BJ (cell line): ENCODE results near the gene MYOF. TPM values are rescaled to one million over a fixed set of nuclear protein-coding genes. Genes with fewer than 3 reads are reported as not detected.
"Not testable (repeated sequence)": the region's sequence is repeated elsewhere in the genome, so short reads cannot be mapped to it uniquely, and the experiment has no call there.

Source experiments
- CTCF ChIA-PET: fragments of 350-600 bp; formaldehyde crosslinking; extraction: SDS; loops from one replicate; lab custom pipeline; 2021; ENCODE audit warnings: antibody characterized with exemption, inconsistent platforms; lab: Yijun Ruan, JAX
- POLR2A ChIA-PET: fragments of 300-600 bp; sonication (Branson Sonifier 250); formaldehyde crosslinking; extraction: SDS; loops from one replicate; lab custom pipeline; 2021; ENCODE audit warnings: antibody characterized with exemption; lab: Charles Lee
- DNase-seq: peaks from one replicate; pipeline ENCODE4 v3.0.0-alpha.2; 2011; ENCODE audit warnings: low read depth
- H3K27me3 ChIP-seq: 2 replicates; pipeline ENCODE4 v1.6.0; 2011; ENCODE audit warnings: low read length; ENCODE audit not compliant: control insufficient read depth, insufficient read depth
- H3K36me3 ChIP-seq: 2 replicates; pipeline ENCODE4 v1.5.1; 2011; ENCODE audit warnings: low read length; ENCODE audit not compliant: control insufficient read depth, insufficient read depth
- H3K4me3 ChIP-seq: 2 replicates; pipeline ENCODE4 v1.5.1; 2011; ENCODE audit warnings: low read depth, mild to moderate bottlenecking, control low read depth, low read length
- CTCF ChIP-seq: IDR thresholded peaks from 2 replicates; pipeline ENCODE4 v1.5.1; 2011; ENCODE audit warnings: low read depth, mild to moderate bottlenecking, control low read depth, inconsistent platforms, low read length, moderate library complexity; ENCODE audit not compliant: insufficient read depth
- polyA plus RNA-seq: library from polyadenylated mRNA; depleted of rRNA; stranded (reverse); fragments of >200 nt; gene quantifications from 2 replicates; pipeline ENCODE4 v1.2.3, GENCODE V29; 2011

MYOF gene
- polyA plus RNA-seq, 1 experiment, result 355 TPM

GRCh38 chr10:93468461-93469213, 13.5 kb downstream of the MYOF start:
- Histone ChIP-seq H3K27me3 (no peaks in the 10 kb centered on the region), H3K4me3 (no peak overlapping the region), H3K36me3 (peaks cover 5% of the 10 kb centered on the region)
- ChIA-PET POLR2A (interaction anchor here (0.7 to 0.8 kb wide), 2 partner anchors 10 to 122 kb away, joined by 3 read pairs; no protein-coding TSS in a partner anchor), CTCF (interaction anchor here (1.1 to 2.4 kb wide), 9 partner anchors 10 to 92 kb away, joined by 3 to 11 read pairs (median 5); partner anchors contain the start of gene MYOF)
- peak; percentile 90 for DNase-seq
- peak; percentile 20; the same call in 1 of the 2 replicates for TF ChIP-seq CTCF

GRCh38 chr10:93467635-93468034, 14.5 kb downstream of the MYOF start:
- CTCF ChIA-PET, result interaction anchor here (0.8 to 2.4 kb wide), 4 partner anchors 9 to 91 kb away, joined by 3 to 8 read pairs (median 4); partner anchors contain the start of gene MYOF
- H3K27me3 ChIP-seq, DNase-seq, H3K4me3 ChIP-seq, H3K36me3 ChIP-seq, POLR2A ChIA-PET: not testable (repeated sequence)

DNA sequence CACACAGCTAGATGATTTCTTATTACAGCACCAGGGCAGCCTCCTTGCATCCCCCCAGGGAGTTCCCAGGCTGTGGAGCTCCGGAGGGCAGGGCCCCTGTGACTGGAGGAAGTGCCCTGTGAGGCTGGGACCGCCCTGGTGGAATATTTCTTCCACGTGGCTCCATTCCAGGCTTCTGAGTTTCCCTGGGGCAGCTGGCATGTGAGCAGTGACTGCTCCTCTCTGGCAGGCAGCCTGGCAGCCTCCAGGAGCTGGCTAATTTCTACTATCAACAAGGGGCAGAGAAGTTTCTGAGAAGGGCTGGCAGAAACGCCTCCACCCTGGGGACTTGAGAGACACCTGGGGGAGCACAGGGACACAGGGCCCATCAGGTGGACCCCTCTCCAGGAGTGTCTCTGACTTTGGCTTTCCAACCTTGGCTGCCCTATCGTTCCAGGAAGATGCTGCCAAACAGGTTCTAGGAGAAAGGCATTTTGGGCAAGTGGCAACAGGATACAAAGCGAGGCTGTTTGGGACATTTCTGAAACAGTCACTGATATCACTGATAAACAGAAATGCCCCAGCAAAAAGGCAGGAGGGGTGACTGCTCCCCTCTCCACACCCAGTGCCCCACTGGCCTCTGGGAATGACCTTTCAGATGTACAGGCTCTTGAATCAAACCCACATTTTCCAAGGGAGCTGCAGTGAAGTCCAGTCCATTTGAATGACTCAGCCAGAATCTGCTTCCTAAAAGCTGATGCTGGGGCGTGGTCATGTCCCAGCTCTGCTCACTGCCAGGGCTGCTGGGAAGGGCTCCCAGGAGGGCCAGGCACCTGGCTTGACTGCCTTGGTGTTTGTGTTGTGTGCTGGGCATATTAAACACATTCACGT, 16.1 kb downstream of the MYOF start:
- Histone ChIP-seq H3K27me3 (no peaks in the 10 kb centered on the region), H3K4me3 (no peak overlapping the region), H3K36me3 (peaks cover 4% of the 10 kb centered on the region)
- POLR2A ChIA-PET, result interaction anchor here (0.5 to 1.0 kb wide), 9 partner anchors 7 to 95 kb away, joined by 3 to 7 read pairs (median 4); no protein-coding TSS in a partner anchor
- peak; percentile 81 for DNase-seq
- CTCF ChIA-PET, result interaction anchor here (0.5 to 3.3 kb wide), 7 partner anchors 10 to 90 kb away, joined by 3 to 20 read pairs (median 4); partner anchors contain the start of gene MYOF
- no peak for TF ChIP-seq CTCF

- no peak for DNase-seq
- POLR2A ChIA-PET, result no interaction called here
- H3K4me3 ChIP-seq, result no peak overlapping the region
- peaks cover 6% of the 10 kb centered on the region for H3K36me3 ChIP-seq
- CTCF ChIA-PET, result interaction anchor here (0.7 to 3.3 kb wide), 5 partner anchors 16 to 88 kb away, joined by 3 to 20 read pairs (median 4); partner anchors contain the start of gene MYOF
- H3K27me3 ChIP-seq, result no peaks in the 10 kb centered on the region
- no peak for TF ChIP-seq CTCF
Observed at GRCh38 chr10:93464776-93465388, 17.3 kb downstream of the MYOF start.
